GM18867 (cell line): ENCODE data around the gene ANKRD34C.

ENCODE experiments used
- ATAC-seq: cut with Tn5 transposase; IDR thresholded peaks from one replicate; pipeline ENCODE4 v1.9.1; 2021; ENCODE audit warnings: mild to moderate bottlenecking, moderate library complexity; ENCODE audit not compliant: unreplicated experiment

The ANKRD34C gene

GRCh38 chr15:79282371-79283251, at the start of gene ANKRD34C:
Gene ANKRD34C, plus strand, starts transcription at chr15:79282722. Its CDS starts 10,563 bp downstream, at chr15:79293285.
- ATAC-seq, result no peak

GRCh38 chr15:79233236-79233635, 49.3 kb upstream of the ANKRD34C start:
- no peak for ATAC-seq

- no peak for ATAC-seq
These were observed 42.5 kb upstream of the ANKRD34C start for GRCh38 chr15:79240036-79240435.

GRCh38 chr15:79243723-79244122, 38.8 kb upstream of the ANKRD34C start:
- no peak for ATAC-seq

GRCh38 chr15:79244876-79245275, 37.6 kb upstream of the ANKRD34C start:
- no peak for ATAC-seq

- no peak for ATAC-seq
These were observed 34.3 kb upstream of the ANKRD34C start for GRCh38 chr15:79248183-79248582.

- no peak for ATAC-seq
These were observed 25.1 kb upstream of the ANKRD34C start for GRCh38 chr15:79257454-79257853.

GRCh38 chr15:79261836-79262235, 20.7 kb upstream of the ANKRD34C start:
- no peak for ATAC-seq

GRCh38 chr15:79265167-79265566, 17.4 kb upstream of the ANKRD34C start:
- no peak for ATAC-seq

- no peak for ATAC-seq
These were observed 16.4 kb upstream of the ANKRD34C start for GRCh38 chr15:79265987-79266579.

- ATAC-seq, result no peak
These were observed 928 bp downstream of the ANKRD34C start for GRCh38 chr15:79283252-79284048.

GRCh38 chr15:79290642-79291275, 8.2 kb downstream of the ANKRD34C start:
- no peak for ATAC-seq

GRCh38 chr15:79292011-79292410, 9.5 kb downstream of the ANKRD34C start:
- no peak for ATAC-seq

GRCh38 chr15:79294075-79294474, 11.6 kb downstream of the ANKRD34C start:
- no peak for ATAC-seq

- no peak for ATAC-seq
These were observed 14.1 kb downstream of the ANKRD34C start for GRCh38 chr15:79296583-79296982.

GRCh38 chr15:79299126-79299840, 16.8 kb downstream of the ANKRD34C start:
- no peak for ATAC-seq

- no peak for ATAC-seq
These were observed 17.3 kb downstream of the ANKRD34C start for GRCh38 chr15:79299841-79300235.

- ATAC-seq, result no peak
These were observed 24.7 kb downstream of the ANKRD34C start for GRCh38 chr15:79307251-79307650.

GRCh38 chr15:79308874-79309273, 26.4 kb downstream of the ANKRD34C start:
- ATAC-seq, result no peak

- ATAC-seq, result peak; percentile 35
These were observed 28.1 kb downstream of the ANKRD34C start for GRCh38 chr15:79310612-79310984.
